SK-N-MC (cell line): Measurements from ENCODE around the gene EPSTI1.

ENCODE experiments used
- EZH2 ChIP-seq: fragments of 200-600 bp; sonication (generic); IDR thresholded peaks from one replicate; pipeline ENCODE4 v1.6.1; 2017; ENCODE audit warnings: antibody characterized with exemption
- FOXP2 ChIP-seq: optimal IDR thresholded peaks from 2 replicates; pipeline ENCODE3; 2011; ENCODE audit warnings: mild to moderate bottlenecking, moderate library complexity; ENCODE audit not compliant: insufficient read depth; ENCODE audit errors: extremely low read length, control extremely low read depth
- POLR2AphosphoS5 ChIP-seq: IDR thresholded peaks from 2 replicates; pipeline ENCODE4 v1.6.1; 2012; ENCODE audit warnings: mild to moderate bottlenecking, low read depth, low read length, borderline replicate concordance

- TF ChIP-seq EZH2 (no peak), POLR2AphosphoS5 (no peak), FOXP2 (no peak)
These were observed 15.0 kb upstream of the EPSTI1 start for GRCh38 chr13:43006893-43007631.
